Vagina (tissue), 2 donors: ENCODE results near the gene SORCS2.

ENCODE experiments used
- CTCF ChIP-seq, 3 experiments: fragments of 450-650 bp in 2 of 3; fragments of 200-600 bp in 1 of 3; sonication (generic) in 1 of 3; IDR thresholded peaks; one replicate each; pipeline ENCODE4 v1.5.1; 2017 to 2019; ENCODE audit warnings: antibody characterized with exemption in 3 of 3, mild to moderate bottlenecking in 2 of 3, moderate library complexity in 2 of 3
- POLR2A ChIP-seq, 2 donors: fragments of 450-650 bp; IDR thresholded peaks; one replicate each; pipeline ENCODE4 v1.6.1; 2017; ENCODE audit warnings: antibody characterized with exemption in 2 of 2, mild to moderate bottlenecking in 2 of 2, moderate library complexity in 2 of 2

GRCh38 chr4:7336732-7337131 lies 144.4 kb downstream of the SORCS2 start:
- TF ChIP-seq CTCF (IDR thresholded peaks at IDR 0.05), result no peak
- no peak for TF ChIP-seq POLR2A (IDR thresholded peaks at IDR 0.05)
